MCF 10A (cell line): Measurements from ENCODE around the gene ANKRD39. TPM values are rescaled to one million over a fixed set of nuclear protein-coding genes. Genes with fewer than 3 reads are reported as not detected.
A peak's percentile ranks its signal among the peaks of the same experiment; 100 is the strongest.

Source experiments
- BruUV-seq: library from RNA; stranded (reverse); fragments of 400-500 nt; replicated peaks from 2 replicates; lab custom pipeline; 2021; lab: Mats Ljungman, UMichigan
- CTCF ChIA-PET: fragments of 300-600 bp; sonication (Branson Sonifier 250); formaldehyde crosslinking; extraction: SDS; loops from one replicate; lab custom pipeline; 2021; ENCODE audit warnings: antibody characterized with exemption, inconsistent platforms; lab: Yijun Ruan, JAX
- POLR2A ChIA-PET: fragments of 300-600, 350-650 bp; sonication (Branson Sonifier 250); formaldehyde crosslinking; extraction: SDS; loops from one replicate; lab custom pipeline; 2020; ENCODE audit warnings: antibody characterized with exemption, inconsistent platforms; lab: Yijun Ruan, JAX
- DNase-seq: peaks from one replicate; pipeline ENCODE4 v3.0.0-alpha.2; 2018; ENCODE audit not compliant: unreplicated experiment
- H3K27ac Mint-ChIP-seq: one replicate; pipeline ENCODE4 v1.8.0; 2022; ENCODE audit warnings: mild to moderate bottlenecking, low read depth, mixed read lengths; ENCODE audit not compliant: unreplicated experiment
- H3K27me3 Mint-ChIP-seq: one replicate; pipeline ENCODE4 v1.8.0; 2022; ENCODE audit warnings: mixed read lengths; ENCODE audit not compliant: insufficient read depth, unreplicated experiment
- H3K36me3 Mint-ChIP-seq: one replicate; pipeline ENCODE4 v1.8.0; 2022; ENCODE audit warnings: mild to moderate bottlenecking, moderate library complexity, mixed read lengths; ENCODE audit not compliant: insufficient read depth, unreplicated experiment
- H3K4me1 Mint-ChIP-seq: one replicate; pipeline ENCODE4 v1.8.0; 2022; ENCODE audit warnings: mixed read lengths; ENCODE audit not compliant: insufficient read depth, unreplicated experiment
- H3K4me3 Mint-ChIP-seq: one replicate; pipeline ENCODE4 v1.8.0; 2022; ENCODE audit warnings: mild to moderate bottlenecking, moderate library complexity, mixed read lengths; ENCODE audit not compliant: unreplicated experiment
- H3K9me3 Mint-ChIP-seq: one replicate; pipeline ENCODE4 v1.8.0; 2022; ENCODE audit warnings: mixed read lengths; ENCODE audit not compliant: unreplicated experiment
- intact Hi-C: fragments of 100-400 bp; cut with micrococcal nuclease; formaldehyde crosslinking; loops from 2 replicates; pipeline ENCODE4 v1.14.1; 2022
- total RNA-seq: library from RNA; stranded (reverse); gene quantifications from 2 replicates; pipeline ENCODE4 v1.2.3, GENCODE V29; 2022
- TF ChIP-seq, protein P1 (sequence below): fragments of 200-600 bp; IDR thresholded peaks from one replicate; pipeline ENCODE4 v1.8.0; 2022; ENCODE audit warnings: antibody characterized with exemption, mild to moderate bottlenecking; ENCODE audit not compliant: unreplicated experiment

The ANKRD39 gene
- total RNA-seq, 1 experiment from 2014 or later: 14.0 TPM

DNA sequence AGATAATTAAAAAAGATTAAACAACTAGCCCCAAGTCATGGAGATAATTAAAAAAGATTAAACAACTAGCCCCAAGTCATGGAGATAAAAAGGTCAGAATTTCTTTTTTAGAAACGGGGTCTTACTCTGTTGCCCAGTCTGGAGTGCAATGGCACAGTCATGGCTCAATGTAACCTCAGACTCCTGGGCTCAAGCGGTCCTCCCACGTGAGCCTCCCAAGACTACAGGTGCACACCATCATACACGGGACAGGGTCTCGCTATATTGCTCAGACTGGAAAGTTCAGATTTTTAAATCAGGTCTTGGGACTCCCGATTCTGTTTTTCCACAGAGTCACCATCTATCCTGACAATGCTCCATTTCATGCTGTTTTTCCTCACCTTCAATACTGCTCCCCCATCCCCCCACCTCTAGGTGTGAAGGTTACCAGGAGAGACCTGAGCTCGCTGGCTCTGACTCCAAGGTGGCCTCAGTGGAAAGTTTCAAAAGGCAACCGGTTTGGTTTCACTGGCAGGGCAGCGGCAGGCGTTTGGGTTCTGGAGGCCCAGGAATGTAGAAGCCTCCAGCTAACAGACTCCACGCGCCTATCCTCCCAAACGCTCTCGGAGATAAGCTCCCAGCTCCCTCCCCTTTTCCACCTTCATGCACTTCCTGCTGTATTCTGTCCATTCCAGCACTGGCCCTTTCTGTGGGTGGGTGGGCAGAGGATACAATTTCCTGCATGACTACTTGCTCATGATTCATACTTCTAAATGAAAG, 15.0 kb upstream of the ANKRD39 start:
- no peak for DNase-seq
- ChIA-PET CTCF (interaction anchor here (0.8 to 2.3 kb wide), 3 partner anchors 15 to 57 kb away, joined by 3 to 10 read pairs (median 5); partner anchors contain the start of gene ANKRD39), POLR2A (interaction anchor here (1.3 to 2.3 kb wide), 2 partner anchors 12 to 56 kb away, joined by 3 to 7 read pairs; partner anchors contain the start of gene CNNM3)

DNA sequence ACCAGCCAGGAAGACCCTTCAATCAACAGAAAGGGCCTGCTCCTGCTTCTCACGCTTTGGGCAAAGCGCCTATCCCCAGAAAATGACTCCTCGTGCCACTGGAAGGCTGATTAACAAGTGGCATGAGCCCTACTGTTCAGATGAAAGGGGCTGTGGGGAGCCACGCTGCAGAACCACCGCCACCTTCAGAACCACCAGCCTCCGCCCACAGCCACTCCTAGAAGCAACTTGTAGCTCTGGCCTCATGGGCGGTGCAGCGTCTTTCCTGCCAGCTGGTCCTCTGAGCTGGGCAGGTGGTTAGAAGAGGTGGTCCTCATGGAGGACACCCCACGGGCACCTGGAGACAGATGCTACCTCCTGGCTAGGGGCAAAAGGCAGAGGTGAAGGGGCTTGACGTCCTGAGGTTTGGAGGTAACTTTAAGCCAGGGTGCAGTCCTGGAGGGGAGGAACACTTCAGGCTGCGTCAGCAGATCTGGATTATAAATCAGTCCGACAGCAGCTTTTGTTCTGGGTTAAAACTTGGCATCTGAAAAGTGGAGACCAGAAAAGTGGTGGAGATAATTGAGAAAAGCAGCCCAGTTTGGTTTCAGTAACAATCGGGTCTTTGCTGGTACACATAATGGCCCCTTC, 12.9 kb upstream of the ANKRD39 start:
- TF ChIP-seq, protein P1, sequence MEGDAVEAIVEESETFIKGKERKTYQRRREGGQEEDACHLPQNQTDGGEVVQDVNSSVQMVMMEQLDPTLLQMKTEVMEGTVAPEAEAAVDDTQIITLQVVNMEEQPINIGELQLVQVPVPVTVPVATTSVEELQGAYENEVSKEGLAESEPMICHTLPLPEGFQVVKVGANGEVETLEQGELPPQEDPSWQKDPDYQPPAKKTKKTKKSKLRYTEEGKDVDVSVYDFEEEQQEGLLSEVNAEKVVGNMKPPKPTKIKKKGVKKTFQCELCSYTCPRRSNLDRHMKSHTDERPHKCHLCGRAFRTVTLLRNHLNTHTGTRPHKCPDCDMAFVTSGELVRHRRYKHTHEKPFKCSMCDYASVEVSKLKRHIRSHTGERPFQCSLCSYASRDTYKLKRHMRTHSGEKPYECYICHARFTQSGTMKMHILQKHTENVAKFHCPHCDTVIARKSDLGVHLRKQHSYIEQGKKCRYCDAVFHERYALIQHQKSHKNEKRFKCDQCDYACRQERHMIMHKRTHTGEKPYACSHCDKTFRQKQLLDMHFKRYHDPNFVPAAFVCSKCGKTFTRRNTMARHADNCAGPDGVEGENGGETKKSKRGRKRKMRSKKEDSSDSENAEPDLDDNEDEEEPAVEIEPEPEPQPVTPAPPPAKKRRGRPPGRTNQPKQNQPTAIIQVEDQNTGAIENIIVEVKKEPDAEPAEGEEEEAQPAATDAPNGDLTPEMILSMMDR: no peak
- no peaks in the 10 kb centered on the region for H3K9me3 Mint-ChIP-seq
- ChIA-PET CTCF (interaction anchor here (0.9 to 5.8 kb wide), 4 partner anchors 13 to 241 kb away, joined by 3 to 30 read pairs (median 8); partner anchors contain the start of genes ANKRD36 and ANKRD39), POLR2A (interaction anchor here (0.6 to 2.3 kb wide), 3 partner anchors 13 to 1508 kb away, joined by 3 to 14 read pairs (median 7); partner anchors contain the start of gene ANKRD39)
- H3K27me3 Mint-ChIP-seq: no peaks in the 10 kb centered on the region
- intact Hi-C loops: no loop called here
- no peak for DNase-seq
- H3K4me3 Mint-ChIP-seq: peak overlapping the region; percentile 78
- BruUV-seq: no TSS peak
- H3K4me1 Mint-ChIP-seq: peaks cover 5% of the 10 kb centered on the region
- H3K27ac Mint-ChIP-seq: no peak overlapping the region
- H3K36me3 Mint-ChIP-seq: no peaks in the 10 kb centered on the region

More for the DNA sequence above, 15.0 kb upstream of the ANKRD39 start:
- Mint-ChIP-seq H3K4me3 (no peak overlapping the region), H3K36me3 (no peaks in the 10 kb centered on the region), H3K27ac (no peak overlapping the region), H3K27me3 (no peaks in the 10 kb centered on the region), H3K9me3 (no peaks in the 10 kb centered on the region), H3K4me1 (peaks cover 1% of the 10 kb centered on the region)
- TF ChIP-seq, protein P1: no peak
- BruUV-seq: no TSS peak
- intact Hi-C loops: no loop called here

DNA sequence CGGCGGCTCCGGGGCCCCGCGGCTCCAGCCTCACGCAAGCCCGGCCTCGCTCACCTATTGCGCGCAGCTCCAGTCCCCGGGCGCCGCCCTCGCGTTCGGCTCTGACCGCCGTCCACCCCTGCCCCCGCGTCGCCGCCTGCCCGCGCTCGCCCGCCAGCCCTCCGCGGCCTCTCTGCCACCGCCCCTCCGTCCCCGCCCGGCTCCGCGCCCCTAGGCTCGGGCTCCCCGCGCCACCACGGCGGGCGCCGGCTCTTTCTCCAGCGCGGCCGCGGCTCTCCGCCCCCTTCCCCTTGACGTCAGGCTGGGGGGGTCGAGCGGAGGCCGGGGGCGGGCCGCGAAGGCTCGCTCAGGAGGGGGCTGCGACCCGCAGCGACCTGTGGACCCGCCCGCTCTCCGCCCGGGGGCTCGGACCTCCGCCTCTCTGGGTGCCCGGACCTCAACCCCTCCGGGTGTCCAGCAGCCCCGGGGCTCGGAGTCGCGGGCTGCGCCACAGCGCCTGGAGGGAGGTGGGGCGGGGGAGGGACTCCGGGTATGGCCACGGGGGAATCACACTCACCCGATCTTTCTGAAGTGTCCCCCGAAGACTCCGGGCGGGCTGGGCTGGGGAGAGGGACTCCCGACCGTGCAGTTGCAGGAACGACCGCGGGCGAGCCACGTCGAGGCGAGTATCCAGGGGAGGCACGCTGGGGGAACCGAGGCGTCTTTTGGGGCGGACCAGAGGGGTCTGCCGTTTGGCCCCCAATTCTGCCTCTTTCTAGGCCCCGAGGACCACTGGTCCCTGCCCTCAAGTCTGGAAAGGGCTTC, 12.2 kb upstream of the ANKRD39 start, which contains the start of gene SEMA4C:
Gene SEMA4C, minus strand, starts transcription at position 259 of the 804 bp plus-strand sequence. CDS start 2,194 bp downstream, outside the sequence.
- BruUV-seq: no TSS peak
- intact Hi-C loops: loop anchor here (2.0 kb wide), 1 partner anchor 47 kb away; no protein-coding TSS in a partner anchor

More for the DNA sequence above, 12.2 kb upstream of the ANKRD39 start, which contains the start of gene SEMA4C:
- Mint-ChIP-seq H3K36me3 (no peaks in the 10 kb centered on the region), H3K4me3 (peak within 1 kb of the TSS; percentile 78), H3K9me3 (no peaks in the 10 kb centered on the region), H3K27me3 (no peaks in the 10 kb centered on the region), H3K4me1 (peaks cover 5% of the 10 kb centered on the region), H3K27ac (no peak within 1 kb of the TSS)
- ChIA-PET CTCF (interaction anchor here (0.6 to 5.8 kb wide), 5 partner anchors 12 to 242 kb away, joined by 3 to 30 read pairs (median 4); partner anchors contain the start of genes ANKRD36 and ANKRD39), POLR2A (interaction anchor here (0.9 to 4.6 kb wide), 7 partner anchors 12 to 110 kb away, joined by 3 to 53 read pairs (median 7); partner anchors contain the start of genes ANKRD39 and CNNM4)
- DNase-seq: peak; percentile 38
- TF ChIP-seq, protein P1: no peak
